H9 (cell line): ENCODE results near the gene IL1RAP. TPM values are rescaled to one million over a fixed set of nuclear protein-coding genes. Genes with fewer than 3 reads are reported as not detected.

Experiments used
- DNase-seq: peaks from one replicate; pipeline ENCODE4 v3.0.0-alpha.2; 2017
- H2AFZ ChIP-seq: one replicate; pipeline ENCODE4 v1.6.1; 2013; ENCODE audit warnings: mild to moderate bottlenecking, low read length, control low read depth, moderate library complexity
- H2AK5ac ChIP-seq: 2 replicates; pipeline ENCODE4 v1.6.1; 2013; ENCODE audit warnings: low read length, control low read depth, mixed read lengths; ENCODE audit not compliant: insufficient read length
- H2BK120ac ChIP-seq: one replicate; pipeline ENCODE4 v1.6.1; 2013; ENCODE audit warnings: low read depth, mild to moderate bottlenecking, low read length, control low read depth, inconsistent platforms; ENCODE audit not compliant: poor library complexity, severe bottlenecking
- H2BK12ac ChIP-seq: 2 replicates; pipeline ENCODE4 v1.6.1; 2013; ENCODE audit warnings: low read length, control low read depth, mixed read lengths, low read depth; ENCODE audit not compliant: insufficient read length
- H2BK15ac ChIP-seq: 2 replicates; pipeline ENCODE4 v1.6.1; 2013; ENCODE audit warnings: low read depth, low read length, control low read depth
- H2BK20ac ChIP-seq: one replicate; pipeline ENCODE4 v1.6.1; 2013; ENCODE audit warnings: low read depth, mild to moderate bottlenecking, low read length, control low read depth, inconsistent platforms; ENCODE audit not compliant: poor library complexity, severe bottlenecking
- H2BK5ac ChIP-seq: 2 replicates; pipeline ENCODE4 v1.6.1; 2013; ENCODE audit warnings: low read length, control low read depth, mixed read lengths; ENCODE audit not compliant: insufficient read length
- H3K14ac ChIP-seq: 2 replicates; pipeline ENCODE4 v1.6.1; 2013; ENCODE audit warnings: low read length, control low read depth; ENCODE audit not compliant: insufficient read depth
- H3K18ac ChIP-seq: 2 replicates; pipeline ENCODE4 v1.6.1; 2013; ENCODE audit warnings: low read depth, mild to moderate bottlenecking, mixed read lengths, low read length, control low read depth; ENCODE audit not compliant: insufficient read length
- H3K23ac ChIP-seq: 2 replicates; pipeline ENCODE4 v1.6.1; 2013; ENCODE audit warnings: low read length, control low read depth, mixed read lengths, low read depth; ENCODE audit not compliant: insufficient read length
- H3K23me2 ChIP-seq: 2 replicates; pipeline ENCODE4 v1.6.1; 2013; ENCODE audit warnings: low read depth, mild to moderate bottlenecking, mixed read lengths, low read length, control low read depth; ENCODE audit not compliant: insufficient read length, poor library complexity, severe bottlenecking
- H3K27ac ChIP-seq: 2 replicates; pipeline ENCODE4 v1.5.1; 2013; ENCODE audit warnings: low read length, control low read depth, mixed read lengths, low read depth; ENCODE audit not compliant: insufficient read length
- H3K27me3 ChIP-seq: 2 replicates; pipeline ENCODE4 v1.6.1; 2013; ENCODE audit warnings: low read length, control low read depth, inconsistent platforms; ENCODE audit not compliant: insufficient read depth
- H3K4ac ChIP-seq: 2 replicates; pipeline ENCODE4 v1.6.1; 2013; ENCODE audit warnings: low read depth, mild to moderate bottlenecking, control low read depth, inconsistent platforms, low read length, moderate library complexity
- H3K4me1 ChIP-seq: 2 replicates; pipeline ENCODE4 v1.6.1; 2013; ENCODE audit warnings: low read length, control low read depth, inconsistent platforms; ENCODE audit not compliant: insufficient read depth
- H3K4me2 ChIP-seq: 2 replicates; pipeline ENCODE4 v1.6.1; 2013; ENCODE audit warnings: low read length, control low read depth, mixed read lengths; ENCODE audit not compliant: insufficient read length, insufficient read depth
- H3K56ac ChIP-seq: 2 replicates; pipeline ENCODE4 v1.6.1; 2013; ENCODE audit warnings: low read depth, mild to moderate bottlenecking, mixed read lengths, low read length, control low read depth; ENCODE audit not compliant: insufficient read length
- H3K79me1 ChIP-seq: 2 replicates; pipeline ENCODE4 v1.6.1; 2013; ENCODE audit warnings: low read depth, mild to moderate bottlenecking, moderate library complexity, low read length, control low read depth, inconsistent platforms; ENCODE audit not compliant: insufficient read depth, poor library complexity, severe bottlenecking
- H3K79me2 ChIP-seq: 2 replicates; pipeline ENCODE4 v1.6.1; 2013; ENCODE audit warnings: low read length, control low read depth, inconsistent platforms; ENCODE audit not compliant: insufficient read depth
- H3K9ac ChIP-seq: 2 replicates; pipeline ENCODE4 v1.6.1; 2013; ENCODE audit warnings: low read length, control low read depth, mixed read lengths; ENCODE audit not compliant: insufficient read length; ENCODE audit errors: extremely low read depth
- H3K9me3 ChIP-seq: one replicate; pipeline ENCODE4 v1.6.1; 2013; ENCODE audit warnings: low read depth, low read length, inconsistent platforms; ENCODE audit not compliant: control insufficient read depth
- H3T11ph ChIP-seq: one replicate; pipeline ENCODE4 v1.6.1; 2013; ENCODE audit warnings: mild to moderate bottlenecking, low read length, control low read depth, inconsistent platforms
- H4K20me1 ChIP-seq: one replicate; pipeline ENCODE4 v1.6.1; 2013; ENCODE audit not compliant: control insufficient read depth, insufficient read length, insufficient read depth
- H4K5ac ChIP-seq: 2 replicates; pipeline ENCODE4 v1.6.1; 2013; ENCODE audit warnings: low read depth, mild to moderate bottlenecking, mixed read lengths, low read length, control low read depth; ENCODE audit not compliant: insufficient read length
- H4K8ac ChIP-seq: replicated peaks from 2 replicates; pipeline ENCODE4 v1.6.1; 2013; ENCODE audit warnings: low read length, control low read depth, mixed read lengths, low read depth; ENCODE audit not compliant: insufficient read length
- H4K91ac ChIP-seq: 2 replicates; pipeline ENCODE4 v1.6.1; 2013; ENCODE audit warnings: low read depth, mild to moderate bottlenecking, moderate library complexity, mixed read lengths, low read length, control low read depth; ENCODE audit not compliant: insufficient read length
- H3K27ac Mint-ChIP-seq, 3 experiments: 2 replicates in 2 of 3; 3 replicates in 1 of 3; pipeline ENCODE4 v1.8.0; 2020 to 2021; ENCODE audit warnings: mixed read lengths in 3 of 3, mild to moderate bottlenecking in 1 of 3, moderate library complexity in 1 of 3
- H3K27me3 Mint-ChIP-seq: 2 replicates; pipeline ENCODE4 v1.8.0; 2021; ENCODE audit warnings: low read depth, mild to moderate bottlenecking, moderate library complexity, mixed read lengths
- H3K36me3 Mint-ChIP-seq, 3 experiments: 2 replicates in 2 of 3; 3 replicates in 1 of 3; pipeline ENCODE4 v1.8.0; 2020 to 2021; ENCODE audit warnings: low read depth in 3 of 3, mixed read lengths in 3 of 3; ENCODE audit not compliant: insufficient read depth in 1 of 3
- H3K4me1 Mint-ChIP-seq, 2 experiments: 2 replicates each; pipeline ENCODE4 v1.8.0; 2020; ENCODE audit warnings: mixed read lengths in 2 of 2
- H3K4me3 Mint-ChIP-seq, 2 experiments: 2 replicates in 1 of 2; 3 replicates in 1 of 2; pipeline ENCODE4 v1.8.0; 2020 to 2021; ENCODE audit warnings: mild to moderate bottlenecking in 2 of 2, mixed read lengths in 2 of 2, moderate library complexity in 1 of 2
- H3K9me3 Mint-ChIP-seq, 2 experiments: 2 replicates in 1 of 2; 3 replicates in 1 of 2; pipeline ENCODE4 v1.8.0; 2020; ENCODE audit warnings: mild to moderate bottlenecking in 2 of 2, mixed read lengths in 2 of 2, moderate library complexity in 1 of 2
- CTCF ChIP-seq: fragments of 200-600 bp; sonication (generic); conservative IDR thresholded peaks from 3 replicates; pipeline ENCODE4 v1.8.0; 2021; ENCODE audit warnings: antibody characterized with exemption, mild to moderate bottlenecking
- WGBS: extraction: QIAGEN DNeasy Blood & Tissue Kit; methylation state at CpG from one replicate; pipeline ENCODE4 v1.1.7; 2013; ENCODE audit warnings: missing lambda C conversion rate, low lambda C conversion rate, mixed read lengths; ENCODE audit not compliant: insufficient read length; ENCODE audit errors: extremely low coverage; 5-methylcytosine and 5-hydroxymethylcytosine counted together
- total RNA-seq: library from RNA; stranded (reverse); gene quantifications from 2 replicates; pipeline ENCODE4 v1.2.1, GENCODE V29; 2021

Gene IL1RAP
- total RNA-seq, 1 experiment from 2014 or later: 4.6 TPM

GRCh38 chr3:190502946-190503345, 10.9 kb upstream of the IL1RAP start:
- Histone ChIP-seq H3K9ac (no peak overlapping the region), H2BK5ac (no peak overlapping the region), H3T11ph (no peak overlapping the region), H2BK15ac (no peak overlapping the region), H3K27me3 (no peaks in the 10 kb centered on the region), H3K4me2 (no peak overlapping the region), H2BK120ac (no peak overlapping the region), H4K20me1 (no peaks in the 10 kb centered on the region), H3K79me1 (no peaks in the 10 kb centered on the region), H2BK20ac (no peak overlapping the region), H4K5ac (no peak overlapping the region), H4K8ac (no peak overlapping the region), H4K91ac (no peak overlapping the region), H3K23ac (no peak overlapping the region), H3K4me1 (no peaks in the 10 kb centered on the region), H3K4ac (no peak overlapping the region), H2AFZ (no peak overlapping the region), H3K14ac (no peak overlapping the region), H3K27ac (no peak overlapping the region), H2AK5ac (no peak overlapping the region), H3K56ac (no peak overlapping the region), H3K23me2 (no peaks in the 10 kb centered on the region), H2BK12ac (no peak overlapping the region), H3K79me2 (no peaks in the 10 kb centered on the region), H3K9me3 (no peaks in the 10 kb centered on the region), H3K18ac (no peak overlapping the region)
- WGBS: no CpG with 5 or more reads among the region's 3 CpGs
- Mint-ChIP-seq H3K4me1 (peaks cover 0 to 4% of the 10 kb centered on the region in 2 experiments; a peak in 1 of 4 replicates), H3K4me3 (no peak overlapping the region), H3K27ac (no peak overlapping the region), H3K9me3 (no peaks in the 10 kb centered on the region), H3K36me3 (no peaks in the 10 kb centered on the region), H3K27me3 (no peaks in the 10 kb centered on the region)
- DNase-seq: no peak
- no peak for TF ChIP-seq CTCF
